ENCODE measurements around the gene PDGFRB.

DNA sequence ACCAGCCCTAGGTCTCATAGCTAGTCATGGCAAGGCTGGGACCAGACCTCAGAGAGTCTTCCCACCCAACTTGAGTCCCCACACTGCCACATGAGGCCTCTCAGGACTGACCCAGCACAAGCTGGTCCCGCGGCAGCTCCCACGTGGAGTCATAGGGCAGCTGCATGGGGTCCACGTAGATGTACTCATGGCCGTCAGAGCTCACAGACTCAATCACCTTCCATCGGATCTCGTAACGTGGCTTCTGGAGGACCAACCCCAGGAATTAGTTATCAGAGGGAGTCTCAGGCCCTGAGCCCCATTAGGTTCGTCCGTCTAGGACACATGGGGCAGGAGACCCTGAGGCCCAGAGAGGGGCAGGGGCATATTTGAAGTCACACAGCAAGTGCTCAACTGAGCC lies 30.3 kb downstream of the PDGFRB start:
- TF ChIP-seq USF1 (IDR thresholded peaks at IDR 0.05) (no peak), NFIC (IDR thresholded peaks at IDR 0.05) (no peak), TCF12 (IDR thresholded peaks at IDR 0.05; ENCODE audit: low read depth) (no peak), RAD21 (IDR thresholded peaks at IDR 0.05; ENCODE audit: low read depth) (no peak), CEBPB (IDR thresholded peaks at IDR 0.05) (no peak)
- TF ChIP-seq, protein P1, sequence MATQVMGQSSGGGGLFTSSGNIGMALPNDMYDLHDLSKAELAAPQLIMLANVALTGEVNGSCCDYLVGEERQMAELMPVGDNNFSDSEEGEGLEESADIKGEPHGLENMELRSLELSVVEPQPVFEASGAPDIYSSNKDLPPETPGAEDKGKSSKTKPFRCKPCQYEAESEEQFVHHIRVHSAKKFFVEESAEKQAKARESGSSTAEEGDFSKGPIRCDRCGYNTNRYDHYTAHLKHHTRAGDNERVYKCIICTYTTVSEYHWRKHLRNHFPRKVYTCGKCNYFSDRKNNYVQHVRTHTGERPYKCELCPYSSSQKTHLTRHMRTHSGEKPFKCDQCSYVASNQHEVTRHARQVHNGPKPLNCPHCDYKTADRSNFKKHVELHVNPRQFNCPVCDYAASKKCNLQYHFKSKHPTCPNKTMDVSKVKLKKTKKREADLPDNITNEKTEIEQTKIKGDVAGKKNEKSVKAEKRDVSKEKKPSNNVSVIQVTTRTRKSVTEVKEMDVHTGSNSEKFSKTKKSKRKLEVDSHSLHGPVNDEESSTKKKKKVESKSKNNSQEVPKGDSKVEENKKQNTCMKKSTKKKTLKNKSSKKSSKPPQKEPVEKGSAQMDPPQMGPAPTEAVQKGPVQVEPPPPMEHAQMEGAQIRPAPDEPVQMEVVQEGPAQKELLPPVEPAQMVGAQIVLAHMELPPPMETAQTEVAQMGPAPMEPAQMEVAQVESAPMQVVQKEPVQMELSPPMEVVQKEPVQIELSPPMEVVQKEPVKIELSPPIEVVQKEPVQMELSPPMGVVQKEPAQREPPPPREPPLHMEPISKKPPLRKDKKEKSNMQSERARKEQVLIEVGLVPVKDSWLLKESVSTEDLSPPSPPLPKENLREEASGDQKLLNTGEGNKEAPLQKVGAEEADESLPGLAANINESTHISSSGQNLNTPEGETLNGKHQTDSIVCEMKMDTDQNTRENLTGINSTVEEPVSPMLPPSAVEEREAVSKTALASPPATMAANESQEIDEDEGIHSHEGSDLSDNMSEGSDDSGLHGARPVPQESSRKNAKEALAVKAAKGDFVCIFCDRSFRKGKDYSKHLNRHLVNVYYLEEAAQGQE (IDR thresholded peaks at IDR 0.05; ENCODE audit: low read depth), result no peak
